Neuronal stem cell (in vitro differentiated cells): ENCODE data around the gene ABI3.

Experiments
- DNase-seq: peaks from one replicate; pipeline ENCODE4 v3.0.0-alpha.2; 2013; ENCODE audit warnings: low spot score
- H2AFZ ChIP-seq: one replicate; pipeline ENCODE4 v1.6.1; 2013; ENCODE audit warnings: mild to moderate bottlenecking, low read length, inconsistent platforms
- H2AK5ac ChIP-seq: 2 replicates; pipeline ENCODE4 v1.6.1; 2013; ENCODE audit warnings: low read depth, mild to moderate bottlenecking, inconsistent platforms, low read length, moderate library complexity, mixed read lengths
- H2BK120ac ChIP-seq: 2 replicates; pipeline ENCODE4 v1.6.1; 2013; ENCODE audit warnings: low read depth, mild to moderate bottlenecking, inconsistent platforms, low read length, moderate library complexity, mixed read lengths
- H2BK12ac ChIP-seq: one replicate; pipeline ENCODE4 v1.6.1; 2013; ENCODE audit warnings: low read length, inconsistent platforms
- H2BK15ac ChIP-seq: 2 replicates; pipeline ENCODE4 v1.6.1; 2013; ENCODE audit warnings: mild to moderate bottlenecking, low read length, inconsistent platforms, mixed read lengths
- H2BK5ac ChIP-seq: one replicate; pipeline ENCODE4 v1.6.1; 2013; ENCODE audit warnings: inconsistent platforms, mild to moderate bottlenecking, low read length, moderate library complexity
- H3K14ac ChIP-seq: one replicate; pipeline ENCODE4 v1.6.1; 2013; ENCODE audit warnings: low read length, inconsistent platforms
- H3K18ac ChIP-seq: 2 replicates; pipeline ENCODE4 v1.6.1; 2013; ENCODE audit warnings: low read length, inconsistent platforms
- H3K23ac ChIP-seq: 2 replicates; pipeline ENCODE4 v1.6.1; 2013; ENCODE audit warnings: low read depth, mild to moderate bottlenecking, mixed read lengths, low read length, inconsistent platforms; ENCODE audit not compliant: poor library complexity
- H3K27ac ChIP-seq: replicated peaks from 3 replicates; pipeline ENCODE4 v1.5.1; 2013; ENCODE audit warnings: low read length, inconsistent platforms
- H3K27me3 ChIP-seq, 3 experiments: 2 replicates each; pipeline ENCODE4 v1.6.1; 2013; ENCODE audit warnings: low read length in 3 of 3, mild to moderate bottlenecking in 2 of 3, inconsistent platforms in 1 of 3, low read depth in 1 of 3, mixed read lengths in 1 of 3, moderate library complexity in 1 of 3; ENCODE audit not compliant: control insufficient read depth in 3 of 3, insufficient read depth in 3 of 3
- H3K36me3 ChIP-seq, 2 donors: replicated peaks in 1 of 2; 2 replicates each; pipeline ENCODE4 v1.6.1; 2013; ENCODE audit warnings: low read length in 2 of 2; ENCODE audit not compliant: control insufficient read depth in 2 of 2, insufficient read depth in 2 of 2
- H3K4ac ChIP-seq: 2 replicates; pipeline ENCODE4 v1.6.1; 2013; ENCODE audit warnings: inconsistent platforms, mild to moderate bottlenecking, low read length, moderate library complexity
- H3K4me1 ChIP-seq, 2 donors: 1 replicate in 1 of 2; 2 replicates in 1 of 2; pipeline ENCODE4 v1.6.1; 2013; ENCODE audit warnings: low read length in 2 of 2, low read depth in 1 of 2; ENCODE audit not compliant: control insufficient read depth in 2 of 2, insufficient read depth in 1 of 2
- H3K4me2 ChIP-seq: one replicate; pipeline ENCODE4 v1.6.1; 2013; ENCODE audit warnings: mild to moderate bottlenecking, low read length, inconsistent platforms; ENCODE audit not compliant: insufficient read depth, poor library complexity, severe bottlenecking
- H3K4me3 ChIP-seq, 2 donors: 2 replicates each; pipeline ENCODE4 v1.5.1; 2013; ENCODE audit warnings: low read length in 2 of 2, mild to moderate bottlenecking in 2 of 2, inconsistent platforms in 1 of 2, moderate library complexity in 1 of 2
- H3K79me1 ChIP-seq: one replicate; pipeline ENCODE4 v1.6.1; 2013; ENCODE audit warnings: low read depth, mild to moderate bottlenecking, inconsistent platforms, low read length, moderate library complexity
- H3K9ac ChIP-seq: one replicate; pipeline ENCODE4 v1.6.1; 2013; ENCODE audit warnings: mild to moderate bottlenecking, low read depth, low read length, inconsistent platforms; ENCODE audit not compliant: poor library complexity
- H3K9me3 ChIP-seq, 2 donors: replicated peaks in 1 of 2; 2 replicates each; pipeline versions ENCODE3 to v1.6.1; 2013; ENCODE audit warnings: low read length in 2 of 2, mild to moderate bottlenecking in 2 of 2, inconsistent platforms in 1 of 2, low read depth in 1 of 2, mixed read lengths in 1 of 2, moderate library complexity in 1 of 2; ENCODE audit not compliant: control insufficient read depth in 2 of 2, insufficient read depth in 1 of 2
- H4K8ac ChIP-seq: one replicate; pipeline ENCODE4 v1.6.1; 2013; ENCODE audit warnings: low read depth, mild to moderate bottlenecking, inconsistent platforms, low read length, moderate library complexity
- H4K91ac ChIP-seq: one replicate; pipeline ENCODE4 v1.6.1; 2013; ENCODE audit warnings: low read length, low read depth, mild to moderate bottlenecking, inconsistent platforms; ENCODE audit not compliant: poor library complexity
- WGBS, 2 donors: extraction: QIAGEN DNeasy Blood & Tissue Kit; methylation state at CpG; one replicate each; pipeline ENCODE4 v1.1.7; 2013; ENCODE audit warnings: missing lambda C conversion rate in 2 of 2, mixed read lengths in 1 of 2; ENCODE audit not compliant: insufficient read length in 2 of 2, insufficient replicate concordance in 1 of 2; ENCODE audit errors: extremely low coverage in 2 of 2; 5-methylcytosine and 5-hydroxymethylcytosine counted together

The ABI3 gene

GRCh38 chr17:49224997-49225337 lies 14.5 kb downstream of the ABI3 start:
- H2BK5ac ChIP-seq: no peak overlapping the region
- peak overlapping the region in 1 of 2 donors; percentile 68 for H3K4me3 ChIP-seq
- H3K14ac ChIP-seq: no peak overlapping the region
- H3K4ac ChIP-seq: no peak overlapping the region
- no peak overlapping the region for H2BK120ac ChIP-seq
- no peak overlapping the region for H3K18ac ChIP-seq
- peak overlapping the region; percentile 79 for H3K9ac ChIP-seq
- peak overlapping the region; percentile 76 for H2AFZ ChIP-seq
- no peak overlapping the region for H2BK15ac ChIP-seq
- no peaks in the 10 kb centered on the region for H3K9me3 ChIP-seq
- no peaks in the 10 kb centered on the region for H3K36me3 ChIP-seq
- no peak overlapping the region for H2AK5ac ChIP-seq
- H3K23ac ChIP-seq: no peak overlapping the region
- no peak overlapping the region for H4K91ac ChIP-seq
- H3K27ac ChIP-seq: no peak overlapping the region
- no peak for DNase-seq
- WGBS, 2 donors: no CpG with 5 or more reads among the region's 11 CpGs
- H3K79me1 ChIP-seq: no peaks in the 10 kb centered on the region
- no peak overlapping the region for H2BK12ac ChIP-seq
- H4K8ac ChIP-seq: no peak overlapping the region
- H3K4me1 ChIP-seq: peaks cover 0 to 16% of the 10 kb centered on the region in 2 donors
- peaks cover 27 to 79% (median 72%) of the 10 kb centered on the region in 3 experiments for H3K27me3 ChIP-seq
- H3K4me2 ChIP-seq: peak overlapping the region; percentile 64

- Histone ChIP-seq H3K4me2 (no peak overlapping the region), H3K36me3 (no peaks in the 10 kb centered on the region), H3K4me1 (peaks cover 0 to 16% of the 10 kb centered on the region in 2 donors), H2BK12ac (no peak overlapping the region), H3K23ac (no peak overlapping the region), H2AK5ac (peak overlapping the region; percentile 37), H2BK5ac (no peak overlapping the region), H4K8ac (no peak overlapping the region), H3K18ac (no peak overlapping the region), H3K9me3 (no peaks in the 10 kb centered on the region), H3K79me1 (no peaks in the 10 kb centered on the region), H3K14ac (no peak overlapping the region), H3K4ac (no peak overlapping the region), H4K91ac (no peak overlapping the region), H3K9ac (no peak overlapping the region), H2AFZ (no peak overlapping the region), H2BK15ac (no peak overlapping the region), H2BK120ac (no peak overlapping the region), H3K4me3 (no peak overlapping the region), H3K27me3 (peaks cover 27 to 85% (median 78%) of the 10 kb centered on the region in 3 experiments), H3K27ac (no peak overlapping the region)
- no CpG with 5 or more reads among the region's 8 CpGs for WGBS, 2 donors
- DNase-seq: no peak
Observed at GRCh38 chr17:49225554-49226236, 15.2 kb downstream of the ABI3 start.

GRCh38 chr17:49226771-49227435 lies 16.4 kb downstream of the ABI3 start:
- no peak overlapping the region for H2AFZ ChIP-seq
- no peak overlapping the region for H2BK120ac ChIP-seq
- H3K27me3 ChIP-seq: peaks cover 31 to 94% (median 88%) of the 10 kb centered on the region in 3 experiments
- H4K8ac ChIP-seq: no peak overlapping the region
- H3K4me3 ChIP-seq: no peak overlapping the region
- peaks cover 4 to 18% of the 10 kb centered on the region in 2 donors for H3K4me1 ChIP-seq
- H3K23ac ChIP-seq: no peak overlapping the region
- H4K91ac ChIP-seq: no peak overlapping the region
- no peak overlapping the region for H3K14ac ChIP-seq
- no peak overlapping the region for H2BK5ac ChIP-seq
- H3K4me2 ChIP-seq: no peak overlapping the region
- WGBS, 2 donors: no CpG with 5 or more reads among the region's 3 CpGs
- H3K36me3 ChIP-seq: no peaks in the 10 kb centered on the region
- no peak overlapping the region for H2AK5ac ChIP-seq
- no peak overlapping the region for H3K4ac ChIP-seq
- no peak for DNase-seq
- no peak overlapping the region for H2BK12ac ChIP-seq
- no peak overlapping the region for H3K27ac ChIP-seq
- no peak overlapping the region for H3K18ac ChIP-seq
- no peaks in the 10 kb centered on the region for H3K79me1 ChIP-seq
- H3K9ac ChIP-seq: no peak overlapping the region
- no peak overlapping the region for H2BK15ac ChIP-seq
- H3K9me3 ChIP-seq: no peaks in the 10 kb centered on the region

- no peak overlapping the region for H3K14ac ChIP-seq
- no peaks in the 10 kb centered on the region for H3K79me1 ChIP-seq
- no peak overlapping the region for H2BK120ac ChIP-seq
- no peak overlapping the region for H3K27ac ChIP-seq
- no peaks in the 10 kb centered on the region for H3K36me3 ChIP-seq
- H2BK15ac ChIP-seq: no peak overlapping the region
- H4K8ac ChIP-seq: no peak overlapping the region
- no peak overlapping the region for H3K23ac ChIP-seq
- no CpG with 5 or more reads among the region's 5 CpGs for WGBS, 2 donors
- H4K91ac ChIP-seq: no peak overlapping the region
- no peak overlapping the region for H3K4ac ChIP-seq
- H2AFZ ChIP-seq: no peak overlapping the region
- H3K9me3 ChIP-seq: no peaks in the 10 kb centered on the region
- no peak overlapping the region for H2AK5ac ChIP-seq
- no peak overlapping the region for H3K18ac ChIP-seq
- no peak overlapping the region for H3K4me2 ChIP-seq
- no peak overlapping the region for H2BK5ac ChIP-seq
- peak; percentile 66 for DNase-seq
- no peak overlapping the region for H3K4me3 ChIP-seq
- peaks cover 4 to 18% of the 10 kb centered on the region in 2 donors for H3K4me1 ChIP-seq
- H3K27me3 ChIP-seq: peaks cover 31 to 87% (median 82%) of the 10 kb centered on the region in 3 experiments
- no peak overlapping the region for H3K9ac ChIP-seq
- no peak overlapping the region for H2BK12ac ChIP-seq
Observed at GRCh38 chr17:49227436-49228261, 17.1 kb downstream of the ABI3 start.
